ENCODE data around the gene TMEM176A. TPM values are rescaled to one million over a fixed set of nuclear protein-coding genes. Genes with fewer than 3 reads are reported as not detected.
A peak's percentile ranks its signal among the peaks of the same experiment; 100 is the strongest.
"Not testable (repeated sequence)": the region's sequence is repeated elsewhere in the genome, so short reads cannot be mapped to it uniquely, and the experiment has no call there.

TMEM176A gene
- total and polyA plus RNA-seq, 3 donors from 2014 or later = 1.6 to 34.7 (median 4.2) TPM

DNA sequence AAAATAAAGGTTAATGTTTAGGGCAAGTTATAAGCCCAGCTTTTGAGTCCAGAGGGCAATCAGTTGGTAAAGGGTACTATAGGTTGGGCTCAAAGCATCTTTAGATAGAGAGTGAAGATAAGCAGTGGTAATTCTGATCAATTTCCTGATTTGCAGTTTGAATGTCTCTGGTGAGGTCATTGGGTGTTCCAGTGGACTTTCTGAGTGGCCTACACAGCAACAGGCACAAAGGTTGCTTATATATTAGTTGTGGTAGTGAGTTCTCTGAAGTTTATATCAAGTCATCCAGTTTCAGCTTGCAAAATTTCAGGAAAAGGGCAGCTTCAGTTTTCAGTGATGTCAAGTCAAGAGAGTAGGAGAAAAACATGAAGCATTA lies 34.2 kb upstream of the TMEM176A start:
- no peaks in the 10 kb centered on the region for H3K9me3 ChIP-seq
- H3K4me3 ChIP-seq = no peak overlapping the region
- intact Hi-C loops (cut with DNase I; ENCODE audit: low total_unique reads) = no loop called here
- no peaks in the 10 kb centered on the region for H3K27me3 ChIP-seq
- no peak for TF ChIP-seq POLR2A (IDR thresholded peaks at IDR 0.05)
- TF ChIP-seq, protein P1, sequence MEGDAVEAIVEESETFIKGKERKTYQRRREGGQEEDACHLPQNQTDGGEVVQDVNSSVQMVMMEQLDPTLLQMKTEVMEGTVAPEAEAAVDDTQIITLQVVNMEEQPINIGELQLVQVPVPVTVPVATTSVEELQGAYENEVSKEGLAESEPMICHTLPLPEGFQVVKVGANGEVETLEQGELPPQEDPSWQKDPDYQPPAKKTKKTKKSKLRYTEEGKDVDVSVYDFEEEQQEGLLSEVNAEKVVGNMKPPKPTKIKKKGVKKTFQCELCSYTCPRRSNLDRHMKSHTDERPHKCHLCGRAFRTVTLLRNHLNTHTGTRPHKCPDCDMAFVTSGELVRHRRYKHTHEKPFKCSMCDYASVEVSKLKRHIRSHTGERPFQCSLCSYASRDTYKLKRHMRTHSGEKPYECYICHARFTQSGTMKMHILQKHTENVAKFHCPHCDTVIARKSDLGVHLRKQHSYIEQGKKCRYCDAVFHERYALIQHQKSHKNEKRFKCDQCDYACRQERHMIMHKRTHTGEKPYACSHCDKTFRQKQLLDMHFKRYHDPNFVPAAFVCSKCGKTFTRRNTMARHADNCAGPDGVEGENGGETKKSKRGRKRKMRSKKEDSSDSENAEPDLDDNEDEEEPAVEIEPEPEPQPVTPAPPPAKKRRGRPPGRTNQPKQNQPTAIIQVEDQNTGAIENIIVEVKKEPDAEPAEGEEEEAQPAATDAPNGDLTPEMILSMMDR (IDR thresholded peaks at IDR 0.05) = no peak
- no peaks in the 10 kb centered on the region for H3K4me1 ChIP-seq
- DNase-seq = no peak
- no peaks in the 10 kb centered on the region for H3K36me3 ChIP-seq (ENCODE audit: low read depth, missing control alignments)
- no peak overlapping the region for H3K27ac ChIP-seq

DNA sequence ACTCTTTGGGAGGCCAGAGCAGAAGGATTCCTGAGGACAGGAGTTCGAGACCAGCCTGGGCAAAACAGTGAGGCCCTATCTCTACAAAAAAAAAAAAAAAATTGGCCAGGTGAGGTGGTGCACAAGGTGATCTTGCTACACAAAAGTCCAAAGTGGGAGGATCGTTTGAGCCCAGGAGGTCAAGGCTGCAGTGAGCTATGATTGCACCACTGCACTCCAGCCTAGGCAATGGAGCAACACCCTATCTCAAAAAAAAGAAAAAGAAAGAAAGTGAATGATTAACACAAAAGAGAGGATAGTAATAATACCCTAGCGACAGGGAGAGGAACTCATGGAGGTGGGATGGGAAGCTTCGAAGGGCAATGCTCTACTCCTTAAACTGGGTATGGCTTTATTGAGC lies 30.8 kb upstream of the TMEM176A start:
- no peaks in the 10 kb centered on the region for H3K9me3 ChIP-seq
- intact Hi-C loops (cut with DNase I; ENCODE audit: low total_unique reads) = no loop called here
- no peaks in the 10 kb centered on the region for H3K36me3 ChIP-seq (ENCODE audit: low read depth, missing control alignments)
- DNase-seq = no peak
- WGBS, 2 donors = 89 to 93% methylated on average over 4 of the region's 4 CpGs
- H3K27ac ChIP-seq = no peak overlapping the region
- no peak overlapping the region for H3K4me3 ChIP-seq
- no peaks in the 10 kb centered on the region for H3K4me1 ChIP-seq
- no peaks in the 10 kb centered on the region for H3K27me3 ChIP-seq
- no peak for TF ChIP-seq POLR2A (IDR thresholded peaks at IDR 0.05)
- TF ChIP-seq, protein P1 (IDR thresholded peaks at IDR 0.05) = no peak

- intact Hi-C loops (cut with DNase I; ENCODE audit: low total_unique reads); H3K27me3 ChIP-seq; H3K4me3 ChIP-seq; H3K4me1 ChIP-seq; H3K27ac ChIP-seq; H3K9me3 ChIP-seq; DNase-seq; H3K36me3 ChIP-seq (ENCODE audit: low read depth, missing control alignments): not testable (repeated sequence)
- 88 to 92% methylated on average over 1 of the region's 1 CpG for WGBS, 2 donors
Observed at GRCh38 chr7:150774131-150774530, 26.4 kb upstream of the TMEM176A start.

GRCh38 chr7:150778014-150778737 lies 22.4 kb upstream of the TMEM176A start:
- no peaks in the 10 kb centered on the region for H3K36me3 ChIP-seq (ENCODE audit: low read depth, missing control alignments)
- TF ChIP-seq, protein P1 (IDR thresholded peaks at IDR 0.05) = no peak
- TF ChIP-seq POLR2A (IDR thresholded peaks at IDR 0.05) = no peak
- WGBS, 2 donors = 64 to 68% methylated on average over 8 of the region's 8 CpGs
- H3K27ac ChIP-seq = no peak overlapping the region
- H3K9me3 ChIP-seq = no peaks in the 10 kb centered on the region
- no peaks in the 10 kb centered on the region for H3K4me1 ChIP-seq
- intact Hi-C loops (cut with DNase I; ENCODE audit: low total_unique reads) = no loop called here
- no peak for DNase-seq
- no peak overlapping the region for H3K4me3 ChIP-seq
- H3K27me3 ChIP-seq = no peaks in the 10 kb centered on the region

DNA sequence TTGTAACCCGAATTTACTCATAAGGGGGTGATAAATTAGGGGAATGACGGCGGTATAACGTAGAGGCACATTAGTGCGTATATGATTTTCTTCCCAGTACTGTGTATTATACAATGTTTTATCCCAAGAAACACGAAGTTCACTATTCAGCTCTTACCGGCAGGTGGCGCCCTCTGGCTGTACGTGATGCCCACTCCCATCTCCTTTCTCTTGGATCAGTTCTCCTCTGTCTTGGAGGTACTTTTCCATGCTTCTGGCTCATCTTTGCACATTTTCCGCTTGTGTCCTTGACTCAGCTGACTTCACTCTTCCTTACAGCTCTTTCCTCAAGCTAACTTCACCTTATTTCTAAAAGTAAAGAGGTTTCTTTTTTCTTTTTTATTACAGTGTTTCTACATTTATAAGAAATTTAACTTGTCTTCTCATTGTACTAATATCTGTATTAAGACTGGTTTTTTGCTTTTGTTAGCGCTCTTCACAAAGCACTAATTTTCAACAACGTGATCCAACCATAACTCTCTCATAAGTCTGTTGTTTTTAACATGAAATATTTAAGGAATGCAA lies 21.7 kb upstream of the TMEM176A start:
- WGBS, 2 donors = 8 to 9% methylated on average over 12 of the region's 12 CpGs
- Histone ChIP-seq H3K4me3 (no peak overlapping the region), H3K27ac (no peak overlapping the region), H3K4me1 (no peaks in the 10 kb centered on the region), H3K36me3 (ENCODE audit: low read depth, missing control alignments) (no peaks in the 10 kb centered on the region), H3K27me3 (no peaks in the 10 kb centered on the region), H3K9me3 (no peaks in the 10 kb centered on the region)
- intact Hi-C loops (cut with DNase I; ENCODE audit: low total_unique reads) = no loop called here
- TF ChIP-seq POLR2A (IDR thresholded peaks at IDR 0.05) = no peak
- TF ChIP-seq, protein P1 (IDR thresholded peaks at IDR 0.05) = peak; percentile 82 to 87 (median 86)
- peak; percentile 93 for DNase-seq
